Stimulated activated CD4-positive, alpha-beta T cell treated with anti-CD3 and anti-CD28 coated beads, Interleukin-12 subunit alpha, Interleukin-12 subunit beta, amount 100 ng/mL, for 4 hours (primary cell): ENCODE data around the gene LSM14B.
"Not testable (repeated sequence)": the region's sequence is repeated elsewhere in the genome, so short reads cannot be mapped to it uniquely, and the experiment has no call there.

ENCODE experiments used
- DNase-seq: peaks from one replicate; pipeline ENCODE4 v3.0.0-alpha.2; 2020

LSM14B gene

DNA sequence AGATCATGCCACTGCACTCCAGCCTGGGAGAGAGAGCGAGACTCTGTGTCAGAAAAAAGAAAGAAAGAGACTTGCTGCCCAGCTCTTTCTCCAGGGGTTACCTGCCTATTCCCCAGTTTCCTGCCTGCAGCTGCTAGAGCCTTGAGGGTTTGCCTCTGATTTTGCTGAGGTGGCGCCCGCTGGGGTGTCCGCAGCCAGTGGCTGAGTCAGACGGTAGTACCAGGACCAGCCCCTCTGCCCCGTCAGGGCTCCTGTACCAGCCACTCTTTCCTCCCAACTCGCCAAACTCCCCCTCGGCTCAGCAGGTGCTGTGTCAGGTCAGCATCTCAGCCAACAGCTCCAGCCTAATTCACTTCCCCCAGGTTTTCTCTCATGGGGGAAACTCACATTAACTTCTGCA is 7.4 kb upstream of the LSM14B start:
- DNase-seq = no peak

DNA sequence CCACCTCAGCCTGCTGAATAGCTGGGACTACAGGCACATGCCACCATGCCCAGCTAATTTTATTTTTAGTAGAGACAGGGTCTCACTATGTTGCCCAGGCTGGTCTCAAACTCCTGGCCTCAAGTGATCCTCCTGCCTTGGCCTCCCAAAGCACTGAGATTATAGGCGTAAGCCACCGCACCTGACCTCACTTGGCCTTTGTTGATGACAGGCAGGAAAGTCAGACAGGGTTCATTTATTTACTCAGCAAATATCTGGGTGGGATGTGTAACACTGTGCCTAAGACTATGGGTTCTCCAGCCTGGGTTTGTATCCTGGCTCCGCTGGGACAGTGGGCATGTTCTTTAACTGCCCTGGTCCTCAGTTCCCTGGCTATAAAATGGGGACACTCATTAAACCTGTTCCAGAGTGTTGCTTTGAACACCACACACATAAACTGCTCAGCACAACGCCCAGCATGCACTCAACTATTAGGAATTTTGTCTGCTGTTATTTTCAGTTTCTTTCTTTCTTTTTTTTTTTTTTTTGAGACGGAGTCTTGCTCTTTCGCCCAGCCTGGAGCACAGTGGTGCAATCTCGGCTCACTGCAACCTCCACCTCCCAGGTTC is 6.4 kb upstream of the LSM14B start:
- DNase-seq = not testable (repeated sequence)

DNA sequence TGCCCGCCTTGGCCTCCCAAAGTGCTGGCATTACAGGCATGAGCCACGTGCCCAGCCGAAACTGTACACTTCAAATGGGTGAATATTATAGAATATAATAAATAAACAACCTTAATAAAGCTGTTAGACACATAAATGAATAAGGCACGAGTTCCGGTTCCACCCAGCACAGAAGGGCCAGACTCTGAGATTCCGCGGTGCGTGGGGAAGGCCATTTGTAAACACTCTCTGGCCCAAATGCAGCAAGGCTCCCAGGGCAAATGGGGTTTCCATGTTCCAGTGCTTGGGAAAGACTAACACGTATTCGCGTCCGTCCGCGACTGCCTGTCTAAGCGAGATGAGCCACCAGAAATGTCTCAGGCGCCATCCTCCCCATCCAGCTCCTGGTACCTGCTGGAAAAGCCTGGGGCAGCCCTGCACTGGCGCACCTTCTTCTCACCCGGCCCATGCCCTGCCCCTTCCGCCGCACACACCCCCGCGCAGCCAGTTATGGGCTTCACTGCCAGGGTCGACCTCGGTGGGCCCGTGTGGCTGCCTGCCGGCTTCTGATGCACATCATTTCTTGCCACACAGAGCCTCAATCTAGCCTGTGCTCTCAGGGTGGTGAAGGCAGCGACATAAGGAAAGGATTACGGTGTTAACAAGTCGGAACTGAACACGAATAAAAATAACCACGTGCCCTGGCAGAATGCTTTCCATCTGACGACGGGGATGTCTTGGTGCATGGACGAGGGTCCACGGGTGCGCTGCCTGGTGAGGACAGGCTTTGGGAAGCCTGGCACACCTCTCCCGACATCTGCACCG is 5.5 kb upstream of the LSM14B start:
- no peak for DNase-seq

DNA sequence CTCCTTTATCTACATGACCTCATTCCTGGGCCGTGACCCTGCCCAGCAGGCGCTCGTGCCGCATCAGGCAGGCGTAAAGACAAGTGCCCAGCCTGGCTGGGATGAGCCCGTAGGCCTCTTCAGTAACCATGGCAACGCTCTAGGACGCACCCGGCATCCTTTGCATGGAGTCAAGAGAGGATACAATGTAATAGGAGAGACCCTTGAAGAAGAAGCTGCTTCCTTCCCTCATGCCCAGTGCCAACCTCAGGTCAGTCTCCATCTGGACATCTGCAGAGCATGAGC is 5.0 kb upstream of the LSM14B start:
- no peak for DNase-seq

DNA sequence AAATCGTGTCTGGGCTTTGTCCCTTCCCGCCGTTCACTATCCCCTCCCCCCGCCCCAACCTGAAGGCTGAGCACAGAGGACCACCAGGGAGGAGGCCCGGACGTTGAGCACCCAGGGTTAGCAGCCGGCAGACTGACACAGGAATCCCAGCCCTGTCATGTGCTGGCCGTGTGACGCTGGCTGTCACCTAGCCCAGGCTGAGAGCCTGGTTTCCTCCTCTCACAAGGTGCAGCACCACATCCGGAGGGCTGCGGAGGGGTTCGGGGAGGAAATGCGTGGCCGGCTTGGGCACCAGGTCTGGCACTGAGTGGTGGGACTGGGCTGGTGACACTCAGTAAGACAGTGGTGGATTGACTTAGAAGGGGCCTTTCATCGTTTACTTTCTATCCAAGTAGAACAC is 4.6 kb upstream of the LSM14B start:
- DNase-seq = no peak

DNA sequence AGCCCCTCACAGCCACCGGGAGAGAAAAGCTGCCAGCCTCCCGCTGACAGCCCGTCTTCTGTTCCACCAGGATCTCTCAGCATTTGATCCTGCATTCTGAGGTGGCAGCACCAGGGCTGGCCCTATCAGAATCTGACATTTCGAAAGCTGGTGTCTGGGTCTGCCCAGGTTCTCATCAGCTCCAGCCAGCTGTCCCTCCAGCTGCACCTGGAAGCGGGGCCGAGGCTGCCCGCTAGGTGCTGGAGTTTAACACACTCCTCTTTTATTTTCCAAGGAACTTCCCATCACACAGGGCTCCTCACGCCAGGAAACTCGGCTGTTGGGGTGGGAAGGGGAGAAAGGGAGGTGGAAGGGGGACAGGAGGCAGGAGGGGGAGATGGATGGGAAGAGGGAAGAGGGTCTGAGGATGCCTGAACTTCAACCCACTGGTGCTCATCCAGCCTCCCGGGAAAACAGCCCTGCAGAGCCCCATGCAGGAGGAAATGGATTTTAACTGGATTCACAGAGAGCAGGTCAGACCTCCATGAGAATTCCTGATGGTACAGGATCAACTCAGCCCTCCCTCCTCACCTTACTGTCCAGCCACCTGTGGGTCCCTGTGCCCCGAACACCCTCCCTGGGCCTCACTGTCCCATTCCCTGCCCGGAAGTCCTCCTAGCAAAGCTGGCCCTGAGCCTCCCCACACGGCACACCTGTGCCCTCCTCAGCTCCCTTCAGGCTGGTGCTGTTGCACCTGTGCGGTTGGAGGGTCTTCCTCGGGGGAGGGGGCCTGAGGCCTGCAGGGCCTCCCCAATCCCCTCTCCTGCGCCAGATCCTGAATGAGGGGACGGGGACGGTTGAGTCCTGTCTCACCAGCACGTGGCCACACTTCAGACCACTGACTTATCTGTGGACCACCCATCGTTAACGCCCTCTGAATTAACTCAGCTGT is 3.9 kb upstream of the LSM14B start:
- DNase-seq = no peak

DNA sequence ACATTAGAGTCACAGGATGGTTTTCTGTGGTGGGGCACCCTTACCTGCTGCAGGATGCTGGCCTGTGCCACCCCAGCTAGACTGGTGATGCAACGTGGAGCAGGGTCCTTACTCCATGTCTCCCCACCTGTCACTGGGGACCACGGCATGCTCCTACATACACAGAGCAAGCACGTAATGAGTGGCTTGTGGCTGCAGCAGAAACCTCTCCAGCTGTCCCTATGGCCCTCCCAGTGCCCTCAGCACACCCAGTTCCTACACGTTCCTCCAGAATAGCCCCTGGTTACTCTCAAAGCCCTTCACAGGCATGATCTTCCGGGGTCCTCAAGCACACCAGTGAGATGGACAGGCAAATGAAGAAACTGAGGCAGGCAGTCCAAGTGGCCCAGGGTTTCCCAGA is 3.2 kb upstream of the LSM14B start:
- DNase-seq = no peak

DNA sequence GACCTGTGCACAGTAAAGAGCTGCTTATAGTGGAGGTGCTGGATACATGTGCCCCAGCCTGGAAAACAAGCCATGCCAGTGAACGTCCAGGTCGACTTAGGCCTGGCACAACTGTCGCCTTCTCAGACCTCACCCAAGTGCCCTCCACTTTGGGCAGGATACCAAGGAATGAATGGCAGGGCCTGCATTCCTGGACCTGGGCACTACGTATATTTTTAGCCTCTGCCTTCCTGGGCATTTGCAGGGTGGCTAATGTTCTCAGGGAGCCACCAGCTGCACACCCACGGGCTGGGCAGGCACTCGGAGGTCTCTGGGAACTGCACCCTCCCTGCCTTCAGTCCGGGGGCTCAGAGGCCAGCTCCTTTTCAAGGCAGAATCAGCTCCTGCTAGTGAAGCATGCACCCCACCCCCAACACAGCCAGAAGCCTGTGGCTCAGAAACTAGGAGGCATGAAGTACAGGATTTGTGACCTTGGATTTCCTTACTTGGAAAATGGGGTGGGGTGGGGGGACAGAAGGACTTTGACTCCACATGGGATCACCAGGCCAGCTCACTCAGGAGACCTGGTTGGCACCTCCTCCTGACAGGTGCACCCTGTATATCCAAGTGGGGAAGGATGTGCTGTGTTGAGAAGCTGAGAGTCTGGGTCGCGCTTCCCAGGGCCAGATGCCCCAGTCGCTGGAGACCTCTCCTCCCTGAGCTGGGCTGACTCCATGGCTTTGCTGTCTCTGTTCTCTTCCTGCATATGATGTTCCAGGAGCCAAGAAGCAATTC is 2.5 kb upstream of the LSM14B start:
- no peak for DNase-seq

DNA sequence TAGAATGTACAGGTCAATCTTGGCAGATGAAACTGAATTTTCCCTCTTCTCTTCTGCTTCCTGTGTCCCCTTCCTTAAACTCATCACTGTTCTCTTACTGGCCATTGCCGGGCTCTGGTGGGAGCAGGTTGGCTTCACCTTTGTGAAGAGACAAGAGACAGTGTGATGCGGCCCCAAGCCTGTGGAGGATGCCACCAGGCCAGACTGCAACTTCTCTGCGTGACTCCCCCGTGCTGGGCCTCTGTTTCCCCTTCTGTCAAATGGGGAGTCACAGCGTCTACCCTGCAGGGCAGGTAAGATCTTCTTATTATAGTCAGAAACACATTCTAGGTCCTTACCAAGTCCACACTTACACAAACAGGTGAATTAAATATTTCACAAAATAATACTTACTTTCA is 1.9 kb upstream of the LSM14B start:
- DNase-seq = no peak

DNA sequence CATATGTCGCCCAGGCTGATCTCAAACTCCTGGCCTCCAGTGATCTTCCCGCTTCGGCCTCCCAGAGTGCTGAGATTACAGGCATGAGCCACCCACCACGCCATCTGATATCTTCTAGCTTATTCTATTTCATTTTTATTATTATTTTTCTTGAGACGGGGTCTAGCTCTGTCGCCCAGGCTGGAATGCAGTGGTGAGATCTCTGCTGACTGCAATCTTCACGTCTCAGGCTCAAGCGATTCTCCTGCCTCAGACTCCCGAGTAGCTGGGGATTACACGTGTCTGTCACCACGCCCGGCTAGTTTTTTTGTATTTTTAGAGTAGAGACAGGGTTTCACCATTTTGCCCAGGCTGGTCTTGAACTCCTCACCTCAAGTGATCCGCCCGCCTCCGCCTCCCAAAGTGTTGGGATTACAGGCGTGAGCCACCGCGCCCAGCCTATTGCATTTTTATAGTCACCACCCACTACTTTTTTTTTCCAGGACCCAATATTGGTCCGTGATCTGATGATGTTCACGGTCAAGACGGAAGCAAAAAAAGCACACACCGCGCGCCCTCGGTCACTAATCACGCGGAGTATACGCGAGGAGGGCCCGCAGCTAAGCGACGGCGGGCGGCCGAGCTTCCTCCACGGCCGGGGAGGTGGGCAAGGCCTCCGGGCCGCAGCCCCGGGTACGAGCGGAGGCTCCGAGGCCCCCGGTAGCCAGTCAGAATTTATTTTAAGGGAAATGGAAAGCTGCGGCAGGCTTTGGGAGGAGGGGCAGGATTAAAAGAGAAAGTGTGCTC is 1.1 kb upstream of the LSM14B start:
- no peak for DNase-seq

DNA sequence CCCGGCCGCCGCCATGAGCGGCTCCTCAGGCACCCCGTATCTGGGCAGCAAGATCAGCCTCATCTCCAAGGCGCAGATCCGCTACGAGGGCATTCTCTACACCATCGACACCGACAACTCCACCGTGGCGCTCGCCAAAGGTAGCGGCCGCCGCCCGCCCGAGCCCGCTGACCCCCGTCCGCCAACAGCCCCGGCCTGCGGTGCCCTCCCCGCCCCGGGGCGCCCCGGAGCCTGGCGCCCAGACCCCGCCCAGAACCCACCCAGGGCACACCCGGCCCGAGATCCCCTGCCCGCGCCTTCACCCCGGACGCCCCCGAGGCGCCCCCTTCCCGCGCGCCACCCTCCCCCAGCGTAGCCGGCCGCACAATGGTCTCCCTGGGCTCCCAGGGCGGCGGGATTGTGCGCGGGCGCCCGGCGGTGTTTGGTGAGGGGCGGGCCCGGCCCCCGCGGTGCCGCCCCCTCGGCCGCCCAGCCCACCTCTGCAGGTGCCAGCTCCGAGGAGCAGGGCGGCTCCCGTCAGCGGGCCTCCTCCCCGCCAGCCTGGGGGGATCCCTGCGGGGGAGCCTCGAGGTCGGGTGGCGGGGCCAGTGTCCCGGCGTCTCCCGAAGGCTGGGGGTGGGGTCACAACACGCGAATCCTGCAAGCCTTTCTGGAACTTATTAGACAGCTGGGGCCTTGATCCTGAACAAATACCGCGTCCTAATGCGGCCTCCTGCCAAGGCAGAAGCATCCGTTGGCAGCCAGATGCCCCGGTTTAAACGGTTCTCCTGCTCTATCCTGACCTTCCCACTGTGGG is 577 bp downstream of the LSM14B start:
- peak; percentile 34 for DNase-seq

DNA sequence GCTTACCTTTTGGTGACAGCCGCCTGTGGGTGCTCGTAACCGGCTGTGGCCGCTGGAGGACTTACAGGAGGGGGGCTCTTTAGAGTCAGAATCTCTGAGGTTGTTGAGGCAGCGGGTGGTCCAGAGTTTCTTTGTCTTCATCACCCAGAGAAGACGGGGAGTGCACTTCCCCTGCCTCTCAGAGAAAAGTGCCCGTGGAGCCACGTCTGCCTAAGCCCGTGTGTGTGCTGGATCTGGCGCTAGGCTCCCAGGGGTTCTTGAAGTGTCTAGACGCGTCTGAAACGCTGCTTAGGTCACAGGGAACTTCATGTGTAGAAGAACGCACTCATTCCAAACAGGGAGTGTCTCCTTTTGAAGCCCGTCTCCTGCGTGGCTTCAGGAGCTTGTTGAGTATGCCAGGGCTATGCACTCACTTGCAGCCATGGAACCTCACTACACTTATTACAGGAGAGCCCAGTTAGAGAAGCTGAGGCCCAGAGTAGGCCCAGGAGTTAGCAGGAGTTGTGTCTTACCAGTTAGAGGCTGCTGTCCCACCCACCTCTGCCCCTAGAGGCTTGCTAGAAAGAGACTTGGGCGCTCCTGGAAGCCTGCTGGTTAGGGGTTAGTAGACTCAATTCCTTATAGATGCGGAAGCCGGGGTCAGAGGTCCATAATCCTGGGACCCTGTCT is 1.3 kb downstream of the LSM14B start:
- DNase-seq = no peak

DNA sequence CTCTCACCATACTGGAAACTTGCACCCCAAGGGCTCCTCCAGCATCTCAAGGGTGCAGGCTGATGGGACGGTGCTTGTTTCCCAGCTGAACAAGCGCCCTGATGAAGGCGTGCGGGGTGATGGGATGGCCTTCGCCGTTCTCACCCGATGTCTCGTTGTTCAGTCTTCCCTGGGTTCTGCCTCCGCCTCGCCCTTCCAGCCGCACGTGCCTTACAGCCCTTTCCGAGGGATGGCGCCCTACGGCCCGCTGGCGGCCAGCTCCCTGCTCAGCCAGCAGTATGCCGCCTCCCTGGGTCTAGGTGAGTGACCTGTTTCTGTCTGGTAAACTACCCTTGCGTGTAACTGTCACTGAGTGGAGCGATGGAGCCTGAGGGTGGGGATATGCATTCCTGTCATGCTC is 3.9 kb downstream of the LSM14B start:
- DNase-seq = no peak

DNA sequence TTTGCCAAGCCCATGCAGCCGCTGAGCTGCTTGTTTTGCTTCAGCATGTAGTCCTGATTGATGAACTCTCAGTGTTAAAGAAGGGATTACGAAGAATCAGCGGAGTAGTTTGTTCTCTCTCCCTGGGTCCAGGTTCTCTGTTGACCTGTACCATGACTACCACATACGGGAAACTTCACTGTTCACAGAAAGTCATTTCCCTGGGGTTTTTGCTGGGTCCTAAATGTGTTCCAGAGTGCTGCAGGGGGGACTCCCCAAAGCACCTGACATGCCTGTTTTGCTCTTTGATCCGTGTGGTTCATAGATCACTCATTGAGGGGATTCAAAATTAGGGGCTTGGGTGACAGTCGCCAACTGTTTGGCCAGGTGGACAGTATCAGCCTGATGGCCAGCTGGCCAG is 5.5 kb downstream of the LSM14B start:
- DNase-seq = no peak

DNA sequence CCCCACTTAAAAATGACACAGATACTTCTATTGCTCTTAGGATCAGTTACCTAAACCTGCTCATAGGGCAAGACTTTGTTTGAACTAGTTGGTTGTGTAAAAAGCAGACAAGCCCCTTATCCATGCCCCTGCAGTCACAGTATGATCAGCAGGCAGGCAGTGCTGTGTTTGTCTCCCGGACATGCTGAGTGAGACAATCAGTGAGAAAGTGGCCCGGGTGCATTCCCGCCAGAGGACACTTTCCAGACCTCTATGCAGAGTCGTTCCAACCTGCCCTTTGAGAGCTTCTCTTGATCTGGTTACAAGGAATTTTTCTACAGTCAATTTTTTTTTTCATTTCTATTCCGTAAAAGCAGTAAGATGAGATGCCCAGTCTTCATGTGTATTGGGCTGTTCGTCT is 6.2 kb downstream of the LSM14B start:
- DNase-seq = no peak

DNA sequence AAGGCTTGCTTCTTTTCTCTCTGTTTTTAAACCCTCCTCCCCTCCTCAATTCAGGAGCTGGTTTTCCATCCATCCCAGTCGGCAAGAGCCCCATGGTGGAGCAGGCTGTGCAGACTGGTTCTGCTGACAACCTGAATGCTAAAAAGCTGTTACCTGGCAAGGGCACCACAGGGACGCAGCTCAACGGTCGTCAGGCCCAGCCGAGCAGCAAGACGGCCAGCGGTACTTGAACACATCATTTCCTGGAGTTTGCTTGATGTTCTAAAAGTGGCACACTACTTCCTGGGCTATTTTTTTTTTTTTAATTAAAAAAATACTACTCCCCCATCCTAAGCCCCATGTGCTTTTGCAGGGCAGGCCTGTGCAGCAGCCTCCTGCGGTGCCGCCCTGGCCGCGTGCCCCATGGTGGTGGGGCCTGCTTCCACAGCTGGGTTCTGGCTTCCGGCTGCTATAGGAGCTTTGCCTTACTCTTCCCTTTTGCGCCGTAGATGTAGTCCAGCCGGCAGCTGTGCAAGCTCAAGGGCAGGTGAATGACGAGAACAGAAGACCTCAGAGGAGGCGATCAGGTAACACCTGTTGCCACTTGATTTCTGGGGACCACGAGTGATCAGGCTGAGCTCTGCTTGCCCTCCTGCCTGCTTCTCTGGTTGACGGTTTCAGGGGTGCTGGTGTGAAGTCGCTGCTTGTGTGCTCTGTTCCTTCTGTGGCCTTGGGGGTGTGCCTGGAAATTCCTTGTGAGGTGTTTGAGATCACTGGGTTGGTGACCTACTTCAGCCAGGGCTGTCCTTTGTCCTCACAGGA is 7.7 kb downstream of the LSM14B start:
- DNase-seq = no peak

DNA sequence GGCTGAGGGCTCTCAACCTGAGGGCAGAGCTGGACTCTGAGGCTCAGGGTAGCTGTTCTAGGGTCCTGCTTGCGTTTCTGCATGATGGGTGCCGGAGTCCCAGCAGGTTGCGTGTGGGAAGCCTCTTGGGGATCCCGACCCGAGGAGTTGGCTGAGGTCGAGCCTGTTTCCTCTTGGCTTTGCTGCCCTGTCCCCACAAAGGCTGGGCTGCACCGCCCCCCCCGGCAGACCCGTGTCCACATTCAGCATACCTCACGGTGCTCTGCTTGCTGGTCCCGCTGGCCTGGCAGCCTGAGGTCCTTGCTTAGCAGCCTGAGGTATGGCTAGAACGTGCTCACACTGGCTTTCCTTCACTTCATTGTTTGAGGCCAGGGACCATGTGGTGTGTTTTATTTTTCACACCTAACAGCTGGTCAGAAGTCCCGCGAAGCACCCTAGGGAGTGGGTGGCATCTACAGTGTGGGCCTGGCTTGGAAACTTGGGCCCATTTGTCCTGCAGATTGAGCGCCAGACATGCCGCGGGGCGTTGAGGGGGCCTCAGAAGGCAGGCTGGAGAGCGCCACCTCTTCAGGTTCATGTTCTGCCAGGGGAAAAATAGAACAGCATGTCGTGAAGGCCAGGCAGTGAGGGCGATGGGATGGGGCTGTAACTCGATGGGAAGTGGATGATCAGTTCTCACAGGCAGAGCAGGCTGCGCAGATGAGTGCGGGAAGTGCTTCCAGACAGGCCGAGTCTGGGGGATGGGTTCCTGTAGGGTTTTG is 9.5 kb downstream of the LSM14B start:
- no peak for DNase-seq

DNA sequence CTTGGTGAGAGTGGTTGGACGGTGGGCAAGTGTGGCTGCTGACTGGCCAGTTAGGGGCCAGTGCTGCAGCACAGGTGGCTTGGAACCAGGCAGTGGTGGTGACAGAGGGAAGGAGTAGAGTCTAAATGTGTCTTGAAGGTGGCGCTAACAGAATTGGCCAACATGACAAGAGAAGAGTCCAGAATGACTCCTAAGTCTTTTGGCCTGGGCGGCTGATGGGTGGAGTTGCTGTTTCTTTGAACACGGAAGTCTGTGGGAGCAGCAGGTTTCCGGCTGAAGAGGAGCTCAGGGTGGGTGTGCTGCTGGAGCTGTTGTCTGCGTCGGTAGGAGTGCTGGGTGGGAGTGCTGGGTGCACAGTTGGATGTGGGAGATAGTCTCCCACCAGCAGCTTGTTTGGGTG is 10.1 kb downstream of the LSM14B start:
- DNase-seq = no peak
